ENCODE results near the gene EEIG2. TPM values are rescaled to one million over a fixed set of nuclear protein-coding genes. Genes with fewer than 3 reads are reported as not detected.
"Not testable (repeated sequence)": the region's sequence is repeated elsewhere in the genome, so short reads cannot be mapped to it uniquely, and the experiment has no call there.

Gene EEIG2
- polyA plus RNA-seq, 6 donors from 2014 or later, result 0.43 to 2.5 (median 0.93) TPM

DNA sequence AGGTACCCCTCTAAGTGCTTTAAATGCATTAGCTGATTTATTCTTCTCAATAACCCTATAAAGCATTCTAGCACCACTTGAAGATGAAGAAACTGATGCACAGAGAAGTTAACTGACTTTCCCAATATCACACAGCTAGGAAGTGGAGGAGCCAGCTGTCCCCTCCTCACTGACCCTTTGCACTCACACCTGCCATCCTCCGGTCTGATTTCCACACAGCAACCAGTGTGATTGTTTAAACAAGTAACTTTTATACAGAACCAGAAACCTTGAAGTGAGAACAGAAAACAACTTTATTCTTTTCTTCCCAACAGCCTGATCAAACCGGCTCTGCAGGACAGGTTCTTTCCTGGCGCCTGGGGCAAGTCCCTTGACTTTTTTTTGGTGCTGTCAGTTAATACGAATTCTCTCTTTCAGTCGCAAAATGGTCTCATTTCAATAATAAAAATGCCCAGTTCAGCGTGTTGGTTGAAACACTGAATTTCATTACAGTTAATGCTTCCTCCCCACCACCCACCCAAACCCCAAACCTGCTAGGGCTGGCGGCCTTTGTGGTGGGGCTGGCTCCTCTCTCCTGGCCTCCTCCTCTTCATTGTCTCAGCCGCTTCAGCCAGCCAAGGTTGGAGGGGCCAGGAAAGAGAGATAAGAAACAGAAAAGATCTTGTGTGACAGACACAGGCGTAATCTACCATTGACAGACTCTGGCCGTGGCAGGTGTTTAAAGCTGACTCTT, 26.4 kb upstream of the EEIG2 start:
- ATAC-seq (ENCODE audit: low read depth in 2 of 2) (no peak), DNase-seq (no peak)
- H3K27me3 Mint-ChIP-seq, result no peaks in the 10 kb centered on the region
- peaks cover 0 to 4% (median 0%) of the 10 kb centered on the region in 7 donors for H3K9me3 Mint-ChIP-seq
- H3K36me3 Mint-ChIP-seq, result no peaks in the 10 kb centered on the region
- H3K27ac Mint-ChIP-seq, result no peak overlapping the region
- no peak overlapping the region for H3K4me3 Mint-ChIP-seq
- H3K4me1 Mint-ChIP-seq, result peaks cover 0 to 6% (median 3%) of the 10 kb centered on the region in 3 donors

GRCh38 chr1:108534759-108535158, 25.1 kb upstream of the EEIG2 start:
- H3K27me3 Mint-ChIP-seq, result no peaks in the 10 kb centered on the region
- H3K27ac Mint-ChIP-seq, result no peak overlapping the region
- H3K4me3 Mint-ChIP-seq, result no peak overlapping the region
- ATAC-seq (ENCODE audit: low read depth in 2 of 2), result no peak
- peaks cover 0 to 5% (median 0%) of the 10 kb centered on the region in 7 donors for H3K9me3 Mint-ChIP-seq
- no peaks in the 10 kb centered on the region for H3K36me3 Mint-ChIP-seq
- peaks cover 0 to 6% (median 3%) of the 10 kb centered on the region in 3 donors for H3K4me1 Mint-ChIP-seq
- no peak for DNase-seq

GRCh38 chr1:108535315-108535897, 24.5 kb upstream of the EEIG2 start:
- not testable (repeated sequence) for H3K4me3 Mint-ChIP-seq; H3K27me3 Mint-ChIP-seq; H3K4me1 Mint-ChIP-seq; ATAC-seq (ENCODE audit: low read depth in 2 of 2); H3K27ac Mint-ChIP-seq; H3K9me3 Mint-ChIP-seq; H3K36me3 Mint-ChIP-seq; DNase-seq

DNA sequence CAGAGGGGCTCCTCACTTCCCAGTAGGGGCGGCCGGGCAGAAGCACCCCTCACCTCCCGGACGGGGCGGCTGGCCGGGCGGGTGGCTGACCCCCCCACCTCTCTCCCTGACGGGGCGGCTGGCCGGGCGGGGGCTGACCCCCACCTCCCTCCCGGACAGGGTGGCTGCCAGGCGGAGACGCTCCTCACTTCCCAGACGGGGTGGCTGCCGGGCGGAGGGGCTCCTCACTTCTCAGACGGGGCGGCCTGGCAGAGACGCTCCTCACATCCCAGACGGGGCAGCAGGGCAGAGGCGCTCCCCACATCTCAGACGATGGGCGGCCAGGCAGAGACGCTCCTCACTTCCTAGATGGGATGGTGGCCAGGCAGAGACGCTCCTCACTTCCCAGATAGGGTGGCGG, 23.9 kb upstream of the EEIG2 start:
- H3K9me3 Mint-ChIP-seq; H3K27ac Mint-ChIP-seq; ATAC-seq (ENCODE audit: low read depth in 2 of 2); H3K4me1 Mint-ChIP-seq; DNase-seq; H3K36me3 Mint-ChIP-seq; H3K27me3 Mint-ChIP-seq; H3K4me3 Mint-ChIP-seq: not testable (repeated sequence)

GRCh38 chr1:108536791-108537190, 23.1 kb upstream of the EEIG2 start:
- H3K4me3 Mint-ChIP-seq; H3K36me3 Mint-ChIP-seq; H3K27me3 Mint-ChIP-seq; ATAC-seq (ENCODE audit: low read depth in 2 of 2); DNase-seq; H3K4me1 Mint-ChIP-seq; H3K27ac Mint-ChIP-seq; H3K9me3 Mint-ChIP-seq: not testable (repeated sequence)

DNA sequence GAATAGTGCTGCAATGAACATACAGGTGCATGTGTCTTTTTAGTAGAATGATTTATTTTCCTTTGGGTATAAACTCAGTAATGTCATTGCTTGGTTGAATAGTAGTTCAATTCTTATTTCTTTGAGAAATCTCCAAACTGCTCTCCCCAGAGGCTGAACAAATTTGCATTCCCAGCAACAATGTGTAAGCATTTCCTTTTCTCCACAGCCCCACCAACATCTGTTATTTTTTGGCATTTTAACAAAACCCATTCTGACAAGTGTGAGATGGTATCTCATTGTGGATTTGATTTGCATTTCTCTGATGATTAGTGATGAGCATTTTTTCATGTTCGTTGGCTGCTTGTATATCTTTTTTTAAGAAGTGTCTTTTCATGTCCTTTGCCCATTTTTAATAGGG, 21.9 kb upstream of the EEIG2 start:
- no peak for DNase-seq
- Mint-ChIP-seq H3K4me3 (no peak overlapping the region), H3K36me3 (no peaks in the 10 kb centered on the region), H3K4me1 (peaks cover 0 to 6% (median 3%) of the 10 kb centered on the region in 3 donors), H3K9me3 (peaks cover 0 to 5% (median 0%) of the 10 kb centered on the region in 7 donors), H3K27ac (no peak overlapping the region), H3K27me3 (peaks cover 0 to 11% (median 0%) of the 10 kb centered on the region in 3 donors)
- no peak for ATAC-seq (ENCODE audit: low read depth in 2 of 2)

DNA sequence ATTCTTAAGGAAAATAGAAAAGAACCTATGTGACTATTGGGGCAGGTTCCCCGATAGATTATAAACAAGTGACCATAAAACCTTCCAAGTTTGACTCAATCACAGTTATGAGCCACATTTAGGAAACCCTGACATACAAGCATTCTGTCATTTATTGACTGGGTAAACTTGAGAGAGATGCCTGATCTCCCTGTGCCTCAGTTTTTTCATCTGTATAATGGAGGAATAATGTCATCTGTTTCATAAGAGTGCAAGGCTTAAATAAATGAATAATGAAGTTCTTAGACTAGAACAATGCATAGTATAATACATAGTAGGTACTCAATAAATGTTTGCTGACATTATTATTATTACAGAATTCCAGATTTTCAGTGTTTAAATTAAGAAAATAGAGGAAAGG, 18.9 kb upstream of the EEIG2 start:
- Mint-ChIP-seq H3K4me3 (no peak overlapping the region), H3K27me3 (peaks cover 0 to 16% (median 0%) of the 10 kb centered on the region in 3 donors), H3K4me1 (peaks cover 0 to 6% (median 3%) of the 10 kb centered on the region in 3 donors), H3K27ac (peak overlapping the region in 1 of 6 donors; percentile 37), H3K9me3 (peaks cover 0 to 7% (median 0%) of the 10 kb centered on the region in 7 donors), H3K36me3 (no peaks in the 10 kb centered on the region)
- DNase-seq (no peak), ATAC-seq (ENCODE audit: low read depth in 2 of 2) (no peak)

DNA sequence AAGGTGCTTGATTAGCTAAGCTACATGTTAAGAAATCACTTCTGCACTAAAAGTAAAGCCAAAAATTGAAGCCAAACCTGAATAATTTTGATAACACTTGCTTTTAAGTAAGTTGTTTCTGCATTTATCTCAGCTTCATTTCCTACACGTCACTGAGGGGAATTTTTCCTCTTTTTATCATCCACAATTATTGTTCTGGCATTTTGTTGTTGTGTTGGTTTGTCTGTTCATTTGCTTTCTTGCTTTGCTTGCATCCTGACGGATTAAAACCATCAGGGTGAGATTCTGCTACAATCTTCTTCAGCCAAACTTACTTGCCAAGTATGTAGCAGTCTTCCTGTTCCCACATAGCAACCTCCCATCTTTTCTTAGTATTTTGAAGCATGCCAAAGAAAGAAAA, 18.0 kb upstream of the EEIG2 start:
- DNase-seq (no peak), ATAC-seq (ENCODE audit: low read depth in 2 of 2) (no peak)
- no peaks in the 10 kb centered on the region for H3K36me3 Mint-ChIP-seq
- peaks cover 0 to 16% (median 0%) of the 10 kb centered on the region in 3 donors for H3K27me3 Mint-ChIP-seq
- peaks cover 0 to 6% (median 3%) of the 10 kb centered on the region in 3 donors for H3K4me1 Mint-ChIP-seq
- H3K9me3 Mint-ChIP-seq, result peaks cover 0 to 8% (median 4%) of the 10 kb centered on the region in 7 donors
- H3K4me3 Mint-ChIP-seq, result no peak overlapping the region
- H3K27ac Mint-ChIP-seq, result no peak overlapping the region

- ATAC-seq (ENCODE audit: low read depth in 2 of 2); H3K9me3 Mint-ChIP-seq; H3K27ac Mint-ChIP-seq; H3K4me1 Mint-ChIP-seq; DNase-seq; H3K36me3 Mint-ChIP-seq; H3K4me3 Mint-ChIP-seq; H3K27me3 Mint-ChIP-seq: not testable (repeated sequence)
These were observed 12.4 kb upstream of the EEIG2 start for GRCh38 chr1:108547493-108547892.

DNA sequence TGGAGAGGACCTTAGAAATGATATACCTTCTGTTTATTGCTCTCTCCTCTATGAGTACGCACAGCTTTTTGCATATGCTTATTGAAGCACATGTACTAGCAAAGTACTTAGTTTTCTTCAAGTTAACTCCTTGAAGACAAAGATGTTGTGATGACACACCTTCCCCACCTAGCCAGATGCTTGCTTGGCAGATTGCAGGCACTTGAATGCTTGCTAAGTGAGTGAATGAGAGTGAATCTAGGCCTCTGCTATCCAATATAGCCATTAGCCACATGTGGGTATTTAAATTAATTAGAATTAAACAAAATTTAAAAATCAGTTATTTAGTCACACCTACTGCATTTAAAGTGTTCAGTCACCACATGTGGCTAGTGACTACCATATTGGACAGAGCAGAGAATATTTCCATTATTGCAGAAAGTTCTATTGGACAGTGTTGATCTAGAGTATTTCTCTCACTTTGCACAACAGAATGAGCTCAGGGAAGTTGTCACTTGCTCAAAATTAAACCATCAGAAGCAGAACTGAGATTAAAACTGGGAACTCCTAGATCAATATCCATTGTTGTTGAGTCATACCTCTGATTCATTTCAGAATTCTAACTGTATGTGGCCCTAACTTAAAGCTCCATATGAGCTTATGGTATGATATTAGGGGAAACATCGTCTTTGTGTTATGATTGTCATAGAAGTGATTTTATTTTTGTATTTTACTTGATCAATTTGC, 8.6 kb upstream of the EEIG2 start:
- ATAC-seq (ENCODE audit: low read depth in 2 of 2) (peak; percentile 43 to 56), DNase-seq (no peak)
- Mint-ChIP-seq H3K36me3 (no peaks in the 10 kb centered on the region), H3K4me1 (peaks cover 0 to 7% (median 0%) of the 10 kb centered on the region in 3 donors), H3K4me3 (no peak overlapping the region), H3K27me3 (no peaks in the 10 kb centered on the region), H3K27ac (no peak overlapping the region), H3K9me3 (peaks cover 0 to 3% (median 0%) of the 10 kb centered on the region in 7 donors)

GRCh38 chr1:108553905-108554304, 6.0 kb upstream of the EEIG2 start:
- Mint-ChIP-seq H3K27me3 (no peaks in the 10 kb centered on the region), H3K4me3 (no peak overlapping the region), H3K9me3 (no peaks in the 10 kb centered on the region), H3K36me3 (no peaks in the 10 kb centered on the region), H3K4me1 (peaks cover 0 to 7% (median 0%) of the 10 kb centered on the region in 3 donors), H3K27ac (no peak overlapping the region)
- ATAC-seq (ENCODE audit: low read depth in 2 of 2) (no peak), DNase-seq (no peak)

DNA sequence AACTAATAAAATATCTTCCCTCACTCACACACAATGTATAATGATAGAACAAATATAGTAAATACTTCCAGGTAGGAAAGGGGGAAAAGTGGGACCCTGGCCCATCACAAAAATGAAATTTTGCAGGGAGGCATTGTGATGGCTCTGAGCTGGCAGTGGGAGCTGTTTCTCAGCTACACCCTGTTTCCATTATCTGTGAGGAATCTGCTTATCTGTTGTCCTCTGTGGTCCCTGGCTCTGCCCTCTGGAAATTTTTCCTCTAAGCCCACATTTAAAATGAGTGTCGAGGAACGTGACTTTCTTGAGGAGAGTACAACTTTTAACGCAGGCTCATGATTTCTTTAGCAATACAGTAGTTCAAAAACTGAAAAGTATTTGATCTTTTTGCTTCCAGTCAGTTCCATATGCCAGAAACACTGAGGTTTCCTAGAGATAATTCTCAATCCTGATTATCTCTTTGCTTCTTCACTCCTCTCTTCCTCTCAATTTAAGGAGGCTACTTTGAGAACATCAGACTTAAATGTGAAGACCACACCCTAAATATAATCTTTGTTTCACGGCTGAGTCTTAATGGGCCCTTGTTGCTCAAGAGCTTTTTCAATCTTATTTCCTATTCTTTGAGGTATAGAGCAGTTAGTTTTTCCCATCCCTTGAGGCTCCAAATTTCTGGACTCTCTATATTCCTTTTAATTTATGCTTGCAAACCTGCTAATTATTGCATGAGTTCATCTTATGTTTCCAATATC, 5.0 kb upstream of the EEIG2 start:
- ATAC-seq (ENCODE audit: low read depth in 2 of 2), result no peak
- no peak overlapping the region for H3K4me3 Mint-ChIP-seq
- H3K9me3 Mint-ChIP-seq, result no peaks in the 10 kb centered on the region

GRCh38 chr1:108556066-108556465, 3.8 kb upstream of the EEIG2 start:
- no peaks in the 10 kb centered on the region for H3K9me3 Mint-ChIP-seq
- H3K4me1 Mint-ChIP-seq, result peaks cover 6 to 14% (median 7%) of the 10 kb centered on the region in 3 donors
- H3K36me3 Mint-ChIP-seq, result no peaks in the 10 kb centered on the region
- DNase-seq (no peak), ATAC-seq (ENCODE audit: low read depth in 2 of 2) (no peak)
- no peaks in the 10 kb centered on the region for H3K27me3 Mint-ChIP-seq
- H3K27ac Mint-ChIP-seq, result no peak overlapping the region
- H3K4me3 Mint-ChIP-seq, result no peak overlapping the region

More for the DNA sequence above, 5.0 kb upstream of the EEIG2 start:
- Mint-ChIP-seq H3K36me3 (no peaks in the 10 kb centered on the region), H3K27me3 (no peaks in the 10 kb centered on the region), H3K4me1 (peaks cover 0 to 7% (median 0%) of the 10 kb centered on the region in 3 donors), H3K27ac (peak overlapping the region in 2 of 6 donors; percentile 16 to 25)
- DNase-seq, result no peak
